K562 (cell line): ENCODE data around the gene TNFAIP6.

Experiments used
- KHSRP ChIP-seq: fragments of 450-650 bp; IDR thresholded peaks from 2 replicates; pipeline ENCODE4 v1.6.1; 2017
- KLF16 ChIP-seq: IDR thresholded peaks from 2 replicates; pipeline ENCODE4 v1.6.1; 2016; ENCODE audit warnings: antibody characterized with exemption
- SAP30 ChIP-seq: fragments of 200-600 bp; sonication (generic); IDR thresholded peaks from 2 replicates; pipeline ENCODE4 v1.6.1; 2012; ENCODE audit warnings: borderline replicate concordance, low read depth, mild to moderate bottlenecking, moderate library complexity, low read length, control low read depth, inconsistent platforms; ENCODE audit not compliant: insufficient read depth, poor library complexity, severe bottlenecking
- SIN3B ChIP-seq: fragments of 450-650 bp; IDR thresholded peaks from 2 replicates; pipeline ENCODE4 v1.6.1; 2017; ENCODE audit warnings: low read depth, mild to moderate bottlenecking, moderate library complexity
- ZNF224 ChIP-seq: sonication (generic); formaldehyde crosslinking; IDR thresholded peaks from 2 replicates; pipeline ENCODE4 v1.8.0; 2022; ENCODE audit warnings: mild to moderate bottlenecking, missing genetic modification reagents
- TF ChIP-seq, protein P1 (sequence below): fragments of 250-450 bp; sonication (Bioruptor Pico); IDR thresholded peaks from 2 replicates; pipeline ENCODE4 v1.8.0; 2021; ENCODE audit warnings: moderate library complexity, mild to moderate bottlenecking, inconsistent platforms
- TF ChIP-seq, protein P2 (sequence below), 3 experiments: IDR thresholded peaks in 2 of 3; conservative IDR thresholded peaks in 1 of 3; 2 replicates each; pipeline ENCODE4 v1.5.1; 2011 to 2012; ENCODE audit warnings: low read length in 3 of 3, mild to moderate bottlenecking in 3 of 3, control low read depth in 2 of 3, improper control_type of control experiment in 1 of 3, inconsistent platforms in 1 of 3, low read depth in 1 of 3, mixed read lengths in 1 of 3, moderate library complexity in 1 of 3; ENCODE audit not compliant: insufficient read depth in 2 of 3
- TF ChIP-seq, protein P3 (sequence below): fragments of 450-650 bp; IDR thresholded peaks from 2 replicates; pipeline ENCODE4 v1.6.1; 2016; ENCODE audit warnings: borderline replicate concordance

DNA sequence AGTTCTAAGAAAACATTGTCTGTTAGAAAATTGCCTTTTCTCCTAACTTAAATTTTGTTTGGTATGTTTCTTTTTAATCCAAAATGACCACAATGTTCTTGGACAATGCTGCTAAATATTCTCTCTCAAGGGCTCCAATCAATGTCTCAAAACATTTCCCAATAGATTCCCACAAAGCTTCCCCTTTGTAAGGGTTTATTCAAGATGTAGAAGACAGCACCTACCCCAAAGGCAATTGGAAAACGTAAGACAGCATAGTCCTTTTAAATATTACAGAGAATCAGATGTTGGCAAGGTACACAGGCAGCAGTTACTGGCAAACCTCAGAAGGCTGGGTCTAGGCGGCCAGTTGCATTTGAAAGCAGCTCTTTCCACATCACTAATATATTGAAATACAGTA is 34.0 kb downstream of the TNFAIP6 start:
- TF ChIP-seq, protein P1, sequence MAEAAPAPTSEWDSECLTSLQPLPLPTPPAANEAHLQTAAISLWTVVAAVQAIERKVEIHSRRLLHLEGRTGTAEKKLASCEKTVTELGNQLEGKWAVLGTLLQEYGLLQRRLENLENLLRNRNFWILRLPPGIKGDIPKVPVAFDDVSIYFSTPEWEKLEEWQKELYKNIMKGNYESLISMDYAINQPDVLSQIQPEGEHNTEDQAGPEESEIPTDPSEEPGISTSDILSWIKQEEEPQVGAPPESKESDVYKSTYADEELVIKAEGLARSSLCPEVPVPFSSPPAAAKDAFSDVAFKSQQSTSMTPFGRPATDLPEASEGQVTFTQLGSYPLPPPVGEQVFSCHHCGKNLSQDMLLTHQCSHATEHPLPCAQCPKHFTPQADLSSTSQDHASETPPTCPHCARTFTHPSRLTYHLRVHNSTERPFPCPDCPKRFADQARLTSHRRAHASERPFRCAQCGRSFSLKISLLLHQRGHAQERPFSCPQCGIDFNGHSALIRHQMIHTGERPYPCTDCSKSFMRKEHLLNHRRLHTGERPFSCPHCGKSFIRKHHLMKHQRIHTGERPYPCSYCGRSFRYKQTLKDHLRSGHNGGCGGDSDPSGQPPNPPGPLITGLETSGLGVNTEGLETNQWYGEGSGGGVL (CRISPR knock-in tag) = no peak
- TF ChIP-seq, protein P2, sequence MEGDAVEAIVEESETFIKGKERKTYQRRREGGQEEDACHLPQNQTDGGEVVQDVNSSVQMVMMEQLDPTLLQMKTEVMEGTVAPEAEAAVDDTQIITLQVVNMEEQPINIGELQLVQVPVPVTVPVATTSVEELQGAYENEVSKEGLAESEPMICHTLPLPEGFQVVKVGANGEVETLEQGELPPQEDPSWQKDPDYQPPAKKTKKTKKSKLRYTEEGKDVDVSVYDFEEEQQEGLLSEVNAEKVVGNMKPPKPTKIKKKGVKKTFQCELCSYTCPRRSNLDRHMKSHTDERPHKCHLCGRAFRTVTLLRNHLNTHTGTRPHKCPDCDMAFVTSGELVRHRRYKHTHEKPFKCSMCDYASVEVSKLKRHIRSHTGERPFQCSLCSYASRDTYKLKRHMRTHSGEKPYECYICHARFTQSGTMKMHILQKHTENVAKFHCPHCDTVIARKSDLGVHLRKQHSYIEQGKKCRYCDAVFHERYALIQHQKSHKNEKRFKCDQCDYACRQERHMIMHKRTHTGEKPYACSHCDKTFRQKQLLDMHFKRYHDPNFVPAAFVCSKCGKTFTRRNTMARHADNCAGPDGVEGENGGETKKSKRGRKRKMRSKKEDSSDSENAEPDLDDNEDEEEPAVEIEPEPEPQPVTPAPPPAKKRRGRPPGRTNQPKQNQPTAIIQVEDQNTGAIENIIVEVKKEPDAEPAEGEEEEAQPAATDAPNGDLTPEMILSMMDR (IDR thresholded peaks at IDR 0.05 in 2 of 3, conservative IDR thresholded peaks at IDR 0.05 in 1 of 3; ENCODE audit: insufficient read depth in 2 of 3, low read depth in 1 of 3, low read length in 3 of 3) = no peak
- no peak for TF ChIP-seq SAP30
- TF ChIP-seq KLF16 = no peak
- TF ChIP-seq SIN3B = no peak
- TF ChIP-seq KHSRP = no peak
- TF ChIP-seq, protein P3, sequence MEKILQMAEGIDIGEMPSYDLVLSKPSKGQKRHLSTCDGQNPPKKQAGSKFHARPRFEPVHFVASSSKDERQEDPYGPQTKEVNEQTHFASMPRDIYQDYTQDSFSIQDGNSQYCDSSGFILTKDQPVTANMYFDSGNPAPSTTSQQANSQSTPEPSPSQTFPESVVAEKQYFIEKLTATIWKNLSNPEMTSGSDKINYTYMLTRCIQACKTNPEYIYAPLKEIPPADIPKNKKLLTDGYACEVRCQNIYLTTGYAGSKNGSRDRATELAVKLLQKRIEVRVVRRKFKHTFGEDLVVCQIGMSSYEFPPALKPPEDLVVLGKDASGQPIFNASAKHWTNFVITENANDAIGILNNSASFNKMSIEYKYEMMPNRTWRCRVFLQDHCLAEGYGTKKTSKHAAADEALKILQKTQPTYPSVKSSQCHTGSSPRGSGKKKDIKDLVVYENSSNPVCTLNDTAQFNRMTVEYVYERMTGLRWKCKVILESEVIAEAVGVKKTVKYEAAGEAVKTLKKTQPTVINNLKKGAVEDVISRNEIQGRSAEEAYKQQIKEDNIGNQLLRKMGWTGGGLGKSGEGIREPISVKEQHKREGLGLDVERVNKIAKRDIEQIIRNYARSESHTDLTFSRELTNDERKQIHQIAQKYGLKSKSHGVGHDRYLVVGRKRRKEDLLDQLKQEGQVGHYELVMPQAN = no peak
- TF ChIP-seq ZNF224 (CRISPR knock-in tag) = no peak
